D721Med (cell line): ENCODE results near the gene CCDC170.

Experiments used
- DNase-seq: peaks from one replicate; pipeline ENCODE4 v3.0.0; 2011; ENCODE audit warnings: low spot score; ENCODE audit not compliant: insufficient read length
- FAIRE-seq: peaks from 2 replicates; lab custom pipeline; 2011; peaks lifted over from hg19 to GRCh38; lab: Jason Lieb, UNC
- CTCF ChIP-seq: IDR thresholded peaks from 2 replicates; pipeline ENCODE4 v1.5.1; 2012; ENCODE audit warnings: mild to moderate bottlenecking, control low read depth; ENCODE audit not compliant: insufficient read depth; ENCODE audit errors: missing control alignments

CCDC170 gene

GRCh38 chr6:151546941-151547659 lies 53.3 kb downstream of the CCDC170 start:
- FAIRE-seq (no peak), DNase-seq (no peak)
- peak; percentile 20 for TF ChIP-seq CTCF

DNA sequence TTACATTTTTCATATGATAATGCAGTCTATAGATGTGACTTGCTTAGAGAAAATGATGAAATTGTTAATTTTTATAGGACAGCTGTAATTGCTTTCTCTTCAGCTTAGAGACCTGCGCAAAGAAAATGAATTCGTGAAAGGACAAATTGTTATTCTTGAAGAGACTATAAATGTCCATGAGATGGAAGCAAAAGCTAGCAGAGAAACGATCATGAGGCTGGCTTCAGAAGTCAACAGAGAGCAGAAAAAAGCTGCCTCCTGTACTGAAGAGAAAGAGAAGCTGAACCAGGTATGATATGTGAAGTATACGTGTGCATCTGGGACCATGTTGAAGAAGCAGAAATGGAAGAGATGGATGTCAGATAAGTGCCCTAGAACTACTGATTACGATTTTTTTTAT lies 54.4 kb downstream of the CCDC170 start:
- no peak for TF ChIP-seq CTCF
- DNase-seq: no peak
- no peak for FAIRE-seq

- no peak for TF ChIP-seq CTCF
- FAIRE-seq (no peak), DNase-seq (no peak)
These were observed 56.0 kb downstream of the CCDC170 start for GRCh38 chr6:151549790-151550189.

- no peak for DNase-seq
- TF ChIP-seq CTCF: no peak
- no peak for FAIRE-seq
These were observed 56.8 kb downstream of the CCDC170 start for GRCh38 chr6:151550618-151551017.

- no peak for DNase-seq
- no peak for FAIRE-seq
- no peak for TF ChIP-seq CTCF
These were observed 57.5 kb downstream of the CCDC170 start for GRCh38 chr6:151551223-151551857.

DNA sequence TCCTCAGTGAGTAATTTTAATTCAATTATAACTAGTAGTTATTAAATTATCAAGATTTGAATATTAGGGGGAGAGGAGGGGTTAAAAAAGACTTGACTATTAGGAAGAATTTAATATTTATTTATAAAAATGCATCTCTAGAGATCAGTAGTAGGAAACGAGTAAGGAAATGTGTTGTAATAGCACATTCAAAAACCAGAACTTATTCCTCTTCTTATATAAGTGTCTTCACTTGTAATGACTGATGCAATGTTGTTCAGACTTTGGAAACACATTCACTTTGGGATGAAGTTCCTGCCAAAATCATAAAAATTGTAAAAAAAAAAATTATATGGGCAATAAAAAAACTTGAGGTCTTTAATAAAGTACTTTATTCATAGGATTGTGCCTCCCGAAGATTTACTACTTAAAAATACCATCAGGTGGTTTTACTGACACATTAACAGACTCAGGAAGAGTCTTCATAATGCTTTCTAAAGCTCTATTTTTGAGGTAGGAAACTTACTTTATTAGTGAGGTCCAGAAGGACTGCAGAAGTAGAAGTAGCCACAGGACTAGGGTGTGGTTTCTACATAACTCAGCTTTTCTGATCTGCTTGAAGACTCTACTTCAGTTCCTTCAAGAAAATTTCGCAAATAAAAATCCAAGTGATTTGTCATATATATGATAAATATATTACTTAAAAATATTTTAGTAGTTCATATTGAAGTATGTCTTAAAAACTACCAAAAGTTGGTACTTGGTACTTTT lies 59.8 kb downstream of the CCDC170 start:
- DNase-seq (no peak), FAIRE-seq (no peak)
- TF ChIP-seq CTCF: no peak

- no peak for DNase-seq
- TF ChIP-seq CTCF: no peak
- FAIRE-seq: no peak
These were observed 67.4 kb downstream of the CCDC170 start for GRCh38 chr6:151561238-151561637.
